H1 (cell line): Measurements from ENCODE around the gene TGM1. TPM values are rescaled to one million over a fixed set of nuclear protein-coding genes. Genes with fewer than 3 reads are reported as not detected.

Experiments
- CTCF ChIA-PET: fragments of 300-600 bp; sonication (Branson Sonifier 250); formaldehyde crosslinking; loops from one replicate; lab custom pipeline; 2021; ENCODE audit not compliant: partially characterized antibody; lab: Charles Lee
- POLR2A ChIA-PET: fragments of 300-600 bp; sonication (Branson Sonifier 250); formaldehyde crosslinking; loops from one replicate; lab custom pipeline; 2021; ENCODE audit warnings: inconsistent platforms; ENCODE audit not compliant: partially characterized antibody; lab: Charles Lee
- DNase-seq, 2 experiments: peaks; one replicate each; pipeline versions ENCODE4 v3.0.0 to v3.0.0-alpha.2; 2010 to 2022; ENCODE audit warnings: low spot score in 2 of 2, low read depth in 1 of 2, mixed read lengths in 1 of 2
- FAIRE-seq: peaks from 2 replicates; lab custom pipeline; 2011; peaks lifted over from hg19 to GRCh38; lab: Jason Lieb, UNC
- H2AFZ ChIP-seq: 2 replicates; pipeline ENCODE4 v1.8.1; 2012; ENCODE audit warnings: low read length, inconsistent platforms
- H2AK5ac ChIP-seq: 2 replicates; pipeline ENCODE4 v1.6.1; 2013; ENCODE audit warnings: low read depth, low read length
- H2BK120ac ChIP-seq: replicated peaks from 2 replicates; pipeline ENCODE3; 2013; ENCODE audit warnings: low read depth, low read length, inconsistent platforms
- H2BK12ac ChIP-seq: 2 replicates; pipeline ENCODE4 v1.6.1; 2013; ENCODE audit warnings: low read depth, low read length
- H2BK15ac ChIP-seq: 2 replicates; pipeline ENCODE4 v1.6.1; 2013; ENCODE audit warnings: low read length
- H2BK20ac ChIP-seq: 2 replicates; pipeline ENCODE4 v1.6.1; 2013; ENCODE audit warnings: low read length
- H2BK5ac ChIP-seq: 2 replicates; pipeline ENCODE4 v1.6.1; 2013; ENCODE audit warnings: low read depth, low read length
- H3K14ac ChIP-seq: 2 replicates; pipeline ENCODE4 v1.6.1; 2013; ENCODE audit warnings: inconsistent platforms; ENCODE audit not compliant: insufficient read length
- H3K18ac ChIP-seq: 2 replicates; pipeline ENCODE4 v1.6.1; 2013; ENCODE audit warnings: low read length; ENCODE audit errors: extremely low read depth
- H3K23ac ChIP-seq: 2 replicates; pipeline ENCODE4 v1.6.1; 2013; ENCODE audit warnings: inconsistent platforms; ENCODE audit not compliant: insufficient read length
- H3K23me2 ChIP-seq: 2 replicates; pipeline ENCODE4 v1.6.1; 2013; ENCODE audit warnings: low read depth, low read length
- H3K27ac ChIP-seq: 2 replicates; pipeline ENCODE4 v1.6.1; 2011; ENCODE audit warnings: low read depth, low read length, inconsistent platforms
- H3K27me3 ChIP-seq, 4 experiments: replicated peaks in 1 of 4; 1 replicate in 1 of 4; 2 replicates in 3 of 4; pipeline versions ENCODE4 v1.6.1 to v1.8.1; 2011 to 2013; ENCODE audit warnings: low read length in 3 of 4, mild to moderate bottlenecking in 3 of 4, inconsistent platforms in 2 of 4, mixed read lengths in 2 of 4, moderate library complexity in 1 of 4; ENCODE audit not compliant: control insufficient read depth in 3 of 4, insufficient read depth in 3 of 4; ENCODE audit errors: extremely low read depth in 1 of 4
- H3K36me3 ChIP-seq, 4 experiments: 2 replicates each; pipeline versions ENCODE4 v1.6.1 to v1.8.1; 2011 to 2013; ENCODE audit warnings: mild to moderate bottlenecking in 4 of 4, low read length in 3 of 4, moderate library complexity in 2 of 4, control low read depth in 1 of 4, inconsistent platforms in 1 of 4; ENCODE audit not compliant: insufficient read depth in 4 of 4, control insufficient read depth in 2 of 4
- H3K4ac ChIP-seq: replicated peaks from 2 replicates; pipeline ENCODE3; 2013; ENCODE audit warnings: low read length, low read depth, mixed read lengths, inconsistent platforms; ENCODE audit not compliant: insufficient read length
- H3K4me1 ChIP-seq, 4 experiments: replicated peaks in 1 of 4; 1 replicate in 1 of 4; 2 replicates in 3 of 4; pipeline versions ENCODE4 v1.6.1 to v1.8.1; 2011 to 2013; ENCODE audit warnings: low read length in 3 of 4, inconsistent platforms in 2 of 4, mixed read lengths in 1 of 4; ENCODE audit not compliant: insufficient read depth in 4 of 4, control insufficient read depth in 3 of 4
- H3K4me2 ChIP-seq, 2 experiments: 2 replicates each; pipeline versions ENCODE4 v1.6.1 to v1.8.1; 2011 to 2013; ENCODE audit warnings: low read depth in 2 of 2, low read length in 2 of 2, control low read depth in 1 of 2, inconsistent platforms in 1 of 2, mild to moderate bottlenecking in 1 of 2; ENCODE audit not compliant: insufficient read depth in 1 of 2
- H3K4me3 ChIP-seq, 4 experiments: fragments of 200-600, 300-600 bp in 1 of 4; sonication (generic), shearing (Covaris generic), sonication (Bioruptor Twin) in 1 of 4; 2 replicates each; pipeline versions ENCODE4 v1.5.1 to v1.8.1; 2011 to 2016; ENCODE audit warnings: low read length in 4 of 4, low read depth in 3 of 4, control low read depth in 2 of 4, inconsistent platforms in 2 of 4, mild to moderate bottlenecking in 2 of 4, mixed read lengths in 1 of 4, moderate library complexity in 1 of 4; ENCODE audit not compliant: insufficient read depth in 2 of 4; ENCODE audit errors: extremely low read depth in 1 of 4
- H3K56ac ChIP-seq: replicated peaks from 2 replicates; pipeline ENCODE3; 2013; ENCODE audit warnings: low read depth, mild to moderate bottlenecking, mixed read lengths, low read length, inconsistent platforms; ENCODE audit not compliant: insufficient read length
- H3K79me1 ChIP-seq: 2 replicates; pipeline ENCODE4 v1.6.1; 2013; ENCODE audit warnings: low read depth, low read length, control low read depth
- H3K79me2 ChIP-seq, 2 experiments: 2 replicates each; pipeline versions ENCODE4 v1.6.1 to v1.8.1; 2012 to 2013; ENCODE audit warnings: low read length in 2 of 2, mild to moderate bottlenecking in 2 of 2, inconsistent platforms in 1 of 2; ENCODE audit not compliant: insufficient read depth in 2 of 2, control insufficient read depth in 1 of 2
- H3K9ac ChIP-seq, 4 experiments: replicated peaks in 1 of 4; 1 replicate in 1 of 4; 2 replicates in 3 of 4; pipeline versions ENCODE4 v1.6.1 to v1.8.1; 2011 to 2013; ENCODE audit warnings: low read depth in 3 of 4, low read length in 3 of 4, control low read depth in 2 of 4, mild to moderate bottlenecking in 2 of 4, moderate library complexity in 2 of 4, inconsistent platforms in 1 of 4; ENCODE audit errors: extremely low read depth in 1 of 4
- H3K9me3 ChIP-seq, 2 experiments: 2 replicates each; pipeline versions ENCODE4 v1.6.1 to v1.8.1; 2012 to 2013; ENCODE audit warnings: mild to moderate bottlenecking in 2 of 2, moderate library complexity in 2 of 2, control low read depth in 1 of 2, inconsistent platforms in 1 of 2, low read depth in 1 of 2, low read length in 1 of 2, mixed read lengths in 1 of 2; ENCODE audit not compliant: insufficient read depth in 2 of 2
- H4K20me1 ChIP-seq, 2 experiments: replicated peaks in 1 of 2; 2 replicates each; pipeline versions ENCODE3 to v1.8.1; 2011 to 2013; ENCODE audit warnings: inconsistent platforms in 2 of 2, low read length in 2 of 2, mild to moderate bottlenecking in 1 of 2; ENCODE audit not compliant: insufficient read depth in 2 of 2, control insufficient read depth in 1 of 2
- H4K5ac ChIP-seq: 2 replicates; pipeline ENCODE4 v1.6.1; 2013; ENCODE audit warnings: low read length, low read depth, mixed read lengths, inconsistent platforms; ENCODE audit not compliant: insufficient read length
- H4K8ac ChIP-seq: 2 replicates; pipeline ENCODE4 v1.8.0; 2013; ENCODE audit warnings: mild to moderate bottlenecking, moderate library complexity, low read length, inconsistent platforms; ENCODE audit not compliant: insufficient read depth; ENCODE audit errors: extremely low read depth
- H4K91ac ChIP-seq: replicated peaks from 2 replicates; pipeline ENCODE3; 2013; ENCODE audit warnings: low read length, mixed read lengths, inconsistent platforms; ENCODE audit not compliant: insufficient read length
- ATF3 ChIP-seq: IDR thresholded peaks from 2 replicates; pipeline ENCODE4 v1.6.1; 2011; ENCODE audit warnings: low read depth, mild to moderate bottlenecking, low read length; ENCODE audit not compliant: insufficient read depth
- MAX ChIP-seq: IDR thresholded peaks from 2 replicates; pipeline ENCODE4 v1.6.1; 2012; ENCODE audit warnings: inconsistent platforms
- RXRA ChIP-seq: IDR thresholded peaks from 2 replicates; pipeline ENCODE4 v1.6.1; 2011; ENCODE audit warnings: low read depth, mild to moderate bottlenecking, low read length, moderate library complexity; ENCODE audit not compliant: insufficient read depth
- WGBS, 2 experiments: shearing (Covaris generic) in 1 of 2; methylation state at CpG; one replicate each; pipeline versions ENCODE4 v1.1.6 to v1.1.7; 2013 to 2015; ENCODE audit warnings: low lambda C conversion rate in 2 of 2, mixed read lengths in 2 of 2, inconsistent platforms in 1 of 2, low coverage in 1 of 2, missing lambda C conversion rate in 1 of 2; ENCODE audit not compliant: insufficient replicate concordance in 2 of 2, insufficient coverage in 1 of 2, insufficient read length in 1 of 2; ENCODE audit errors: extremely low coverage in 1 of 2, missing lambda C conversion rate in 1 of 2; 5-methylcytosine and 5-hydroxymethylcytosine counted together
- polyA plus RNA-seq, 7 experiments: library from polyadenylated mRNA; depleted of rRNA in 3 of 7; stranded (reverse) in 5 of 7; unstranded in 2 of 7; fragments of >200 nt in 5 of 7; fragments of 200-250 nt in 2 of 7; gene quantifications; 1 replicate in 5 of 7; 2 replicates in 1 of 7; 4 replicates in 1 of 7; pipeline versions ENCODE4 v1.2.1 to v1.2.3, GENCODE V29; 2011 to 2013; ENCODE audit warnings: missing spikeins in 2 of 7, mixed read lengths in 2 of 7
- total RNA-seq: library from RNA; stranded (reverse); fragmentation: NEBNext Ultra II Directional; extraction: Animal tissue kit (Norgen Biotek cat#: 25700); gene quantifications from 2 replicates; pipeline ENCODE4 v1.2.1, GENCODE V29; 2021

Gene TGM1
- total and polyA plus RNA-seq, 2 of the 8 experiments (the other 6 are each of a cell fraction or from before 2014, with no cell fraction given): 1.8 to 2.2 TPM

GRCh38 chr14:24266344-24267244 is 3.6 kb upstream of the TGM1 start:
- no peak for FAIRE-seq

More at GRCh38 chr14:24266344-24267244, 3.6 kb upstream of the TGM1 start:
- H4K20me1 ChIP-seq: peaks cover 0 to 2% of the 10 kb centered on the region in 2 experiments
- H3K4me3 ChIP-seq: no peak overlapping the region
- H3K18ac ChIP-seq: no peak overlapping the region
- no peak overlapping the region for H3K9ac ChIP-seq
- CTCF ChIA-PET: interaction anchor here (0.5 to 8.6 kb wide), 7 partner anchors 9 to 113 kb away, joined by 3 to 94 read pairs (median 11); partner anchors contain the start of genes CIDEB, DHRS1, NOP9 and TINF2
- no peak overlapping the region for H4K91ac ChIP-seq
- no peak overlapping the region for H4K8ac ChIP-seq
- H3K27me3 ChIP-seq: no peaks in the 10 kb centered on the region
- no peak overlapping the region for H3K14ac ChIP-seq
- no peak overlapping the region for H3K4ac ChIP-seq
- POLR2A ChIA-PET: interaction anchor here (1.1 to 2.6 kb wide), 6 partner anchors 14 to 81 kb away, joined by 3 to 10 read pairs (median 4); partner anchors contain the start of genes CIDEB, DHRS1, NOP9 and TINF2
- H2BK12ac ChIP-seq: no peak overlapping the region
- H3K27ac ChIP-seq: no peak overlapping the region
- H3K4me2 ChIP-seq: no peak overlapping the region
- no peak overlapping the region for H2AK5ac ChIP-seq
- H3K79me2 ChIP-seq: no peaks in the 10 kb centered on the region
- H4K5ac ChIP-seq: no peak overlapping the region
- no peaks in the 10 kb centered on the region for H3K79me1 ChIP-seq
- H3K9me3 ChIP-seq: no peaks in the 10 kb centered on the region
- H2BK20ac ChIP-seq: no peak overlapping the region
- TF ChIP-seq RXRA: no peak
- no peak for TF ChIP-seq ATF3
- TF ChIP-seq MAX: no peak
- H3K23ac ChIP-seq: no peak overlapping the region
- H2AFZ ChIP-seq: no peak overlapping the region
- H2BK5ac ChIP-seq: no peak overlapping the region
- H3K36me3 ChIP-seq: no peaks in the 10 kb centered on the region; a peak in 3 of 8 replicates
- H3K56ac ChIP-seq: no peak overlapping the region
- H3K23me2 ChIP-seq: peaks cover 2% of the 10 kb centered on the region
- H2BK15ac ChIP-seq: no peak overlapping the region
- WGBS, 2 experiments: 90% methylated on average over 17 of the region's 18 CpGs; no CpG with 5 or more reads in 1 of the 2 experiments
- DNase-seq: no peak
- no peak overlapping the region for H2BK120ac ChIP-seq
- H3K4me1 ChIP-seq: peaks cover 0 to 2% (median 0%) of the 10 kb centered on the region in 4 experiments; a peak in 1 of 7 replicates
